ENCODE measurements around the gene SUMF1. TPM values are rescaled to one million over a fixed set of nuclear protein-coding genes. Genes with fewer than 3 reads are reported as not detected.

Gene SUMF1
- total and polyA plus RNA-seq, 4 donors, result 13.0 to 34.2 (median 23.5) TPM

DNA sequence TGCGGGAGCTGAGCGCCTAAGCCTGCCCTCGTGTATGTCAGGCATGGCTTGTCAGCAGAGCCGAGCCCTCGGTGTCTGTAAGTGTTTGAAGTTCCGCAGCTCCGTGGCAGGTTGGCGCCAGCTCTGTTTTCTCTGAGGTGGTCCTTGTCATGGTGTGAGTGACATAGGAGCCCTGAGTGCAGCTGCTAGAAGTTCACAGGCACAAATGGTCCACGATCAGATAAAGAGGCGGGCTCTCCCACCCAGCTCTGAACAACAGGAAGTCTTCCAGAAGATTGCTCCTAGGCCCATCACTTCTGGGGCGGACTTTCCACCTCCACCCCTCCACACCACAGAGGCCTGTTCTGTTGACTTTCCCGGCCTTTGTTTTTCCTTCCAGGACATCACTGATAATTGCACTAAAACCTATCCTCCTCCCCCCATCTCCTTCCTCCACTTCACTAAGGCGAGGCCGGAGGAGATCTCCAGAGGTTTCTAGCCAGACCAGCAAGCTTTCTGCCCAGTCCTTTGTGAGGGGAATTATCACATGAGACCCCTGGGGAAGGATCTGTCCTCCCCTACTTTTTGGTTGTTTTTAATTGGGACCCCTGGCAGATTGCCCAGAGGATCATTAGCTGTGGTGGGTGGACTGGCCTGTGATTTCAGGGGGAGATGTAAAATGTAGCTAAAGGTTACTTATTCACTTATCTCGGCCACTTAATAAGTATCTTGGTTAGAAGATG lies 46.0 kb upstream of the SUMF1 start:
- no peak for DNase-seq (ENCODE audit: low spot score)
- TF ChIP-seq EGR1 (IDR thresholded peaks at IDR 0.05; ENCODE audit: low read depth in 2 of 2) (no peak), YY1 (IDR thresholded peaks at IDR 0.05) (no peak), HNF4A (conservative IDR thresholded peaks at IDR 0.05) (no peak), JUND (IDR thresholded peaks at IDR 0.05) (no peak), SP1 (IDR thresholded peaks at IDR 0.05) (no peak), RXRA (IDR thresholded peaks at IDR 0.05) (no peak), HNF4G (IDR thresholded peaks at IDR 0.05) (no peak), RAD21 (IDR thresholded peaks at IDR 0.05) (no peak), NR2F2 (IDR thresholded peaks at IDR 0.05) (no peak), GABPA (IDR thresholded peaks at IDR 0.05 in 1 of 2, conservative IDR thresholded peaks at IDR 0.05 in 1 of 2) (no peak), MAX (IDR thresholded peaks at IDR 0.05) (no peak), ATF3 (IDR thresholded peaks at IDR 0.05) (no peak), TAF1 (conservative IDR thresholded peaks at IDR 0.05) (no peak), ZBTB33 (IDR thresholded peaks at IDR 0.05) (no peak), FOXA1 (IDR thresholded peaks at IDR 0.05) (no peak)
- TF ChIP-seq, protein P1, sequence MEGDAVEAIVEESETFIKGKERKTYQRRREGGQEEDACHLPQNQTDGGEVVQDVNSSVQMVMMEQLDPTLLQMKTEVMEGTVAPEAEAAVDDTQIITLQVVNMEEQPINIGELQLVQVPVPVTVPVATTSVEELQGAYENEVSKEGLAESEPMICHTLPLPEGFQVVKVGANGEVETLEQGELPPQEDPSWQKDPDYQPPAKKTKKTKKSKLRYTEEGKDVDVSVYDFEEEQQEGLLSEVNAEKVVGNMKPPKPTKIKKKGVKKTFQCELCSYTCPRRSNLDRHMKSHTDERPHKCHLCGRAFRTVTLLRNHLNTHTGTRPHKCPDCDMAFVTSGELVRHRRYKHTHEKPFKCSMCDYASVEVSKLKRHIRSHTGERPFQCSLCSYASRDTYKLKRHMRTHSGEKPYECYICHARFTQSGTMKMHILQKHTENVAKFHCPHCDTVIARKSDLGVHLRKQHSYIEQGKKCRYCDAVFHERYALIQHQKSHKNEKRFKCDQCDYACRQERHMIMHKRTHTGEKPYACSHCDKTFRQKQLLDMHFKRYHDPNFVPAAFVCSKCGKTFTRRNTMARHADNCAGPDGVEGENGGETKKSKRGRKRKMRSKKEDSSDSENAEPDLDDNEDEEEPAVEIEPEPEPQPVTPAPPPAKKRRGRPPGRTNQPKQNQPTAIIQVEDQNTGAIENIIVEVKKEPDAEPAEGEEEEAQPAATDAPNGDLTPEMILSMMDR (IDR thresholded peaks at IDR 0.05; ENCODE audit: low read depth, low read length, missing input control), result no peak
- TF ChIP-seq, protein P2, sequence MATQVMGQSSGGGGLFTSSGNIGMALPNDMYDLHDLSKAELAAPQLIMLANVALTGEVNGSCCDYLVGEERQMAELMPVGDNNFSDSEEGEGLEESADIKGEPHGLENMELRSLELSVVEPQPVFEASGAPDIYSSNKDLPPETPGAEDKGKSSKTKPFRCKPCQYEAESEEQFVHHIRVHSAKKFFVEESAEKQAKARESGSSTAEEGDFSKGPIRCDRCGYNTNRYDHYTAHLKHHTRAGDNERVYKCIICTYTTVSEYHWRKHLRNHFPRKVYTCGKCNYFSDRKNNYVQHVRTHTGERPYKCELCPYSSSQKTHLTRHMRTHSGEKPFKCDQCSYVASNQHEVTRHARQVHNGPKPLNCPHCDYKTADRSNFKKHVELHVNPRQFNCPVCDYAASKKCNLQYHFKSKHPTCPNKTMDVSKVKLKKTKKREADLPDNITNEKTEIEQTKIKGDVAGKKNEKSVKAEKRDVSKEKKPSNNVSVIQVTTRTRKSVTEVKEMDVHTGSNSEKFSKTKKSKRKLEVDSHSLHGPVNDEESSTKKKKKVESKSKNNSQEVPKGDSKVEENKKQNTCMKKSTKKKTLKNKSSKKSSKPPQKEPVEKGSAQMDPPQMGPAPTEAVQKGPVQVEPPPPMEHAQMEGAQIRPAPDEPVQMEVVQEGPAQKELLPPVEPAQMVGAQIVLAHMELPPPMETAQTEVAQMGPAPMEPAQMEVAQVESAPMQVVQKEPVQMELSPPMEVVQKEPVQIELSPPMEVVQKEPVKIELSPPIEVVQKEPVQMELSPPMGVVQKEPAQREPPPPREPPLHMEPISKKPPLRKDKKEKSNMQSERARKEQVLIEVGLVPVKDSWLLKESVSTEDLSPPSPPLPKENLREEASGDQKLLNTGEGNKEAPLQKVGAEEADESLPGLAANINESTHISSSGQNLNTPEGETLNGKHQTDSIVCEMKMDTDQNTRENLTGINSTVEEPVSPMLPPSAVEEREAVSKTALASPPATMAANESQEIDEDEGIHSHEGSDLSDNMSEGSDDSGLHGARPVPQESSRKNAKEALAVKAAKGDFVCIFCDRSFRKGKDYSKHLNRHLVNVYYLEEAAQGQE (IDR thresholded peaks at IDR 0.05), result no peak
- H3K9me3 ChIP-seq (ENCODE audit: control insufficient read depth in 4 of 4, low read length in 3 of 4), result no peaks in the 10 kb centered on the region
- H3K27me3 ChIP-seq (ENCODE audit: control insufficient read depth in 4 of 4, insufficient read depth in 4 of 4, low read length in 3 of 4), result no peaks in the 10 kb centered on the region
- H3K4me3 ChIP-seq (ENCODE audit: low read depth in 1 of 3, low read length in 3 of 3), result no peak overlapping the region
- no peak overlapping the region for H3K27ac ChIP-seq (ENCODE audit: low read depth in 1 of 2, low read length in 2 of 2)
- WGBS, result 77% methylated on average over 15 of the region's 15 CpGs
- H3K4me1 ChIP-seq (ENCODE audit: control insufficient read depth in 4 of 4, insufficient read depth in 4 of 4, low read length in 3 of 4), result no peaks in the 10 kb centered on the region
- H3K36me3 ChIP-seq (ENCODE audit: control insufficient read depth in 4 of 4, insufficient read depth in 3 of 4, low read depth in 1 of 4, low read length in 3 of 4), result no peaks in the 10 kb centered on the region
- H3K9ac ChIP-seq (ENCODE audit: low read depth in 1 of 2, low read length in 2 of 2), result no peak overlapping the region
